WTC11 (cell line): ENCODE results near the gene PRRT1. TPM values are rescaled to one million over a fixed set of nuclear protein-coding genes. Genes with fewer than 3 reads are reported as not detected.

ENCODE experiments used
- ATAC-seq: fragments of 200-7000 bp; cut with Tn5 transposase; 2 replicates; pipeline ENCODE4 v1.10.0; 2021; ENCODE audit warnings: mild to moderate bottlenecking, moderate library complexity
- CTCF ChIA-PET: fragments of 300-600 bp; sonication (Branson Sonifier 250); formaldehyde crosslinking; loops from one replicate; lab custom pipeline; 2021; ENCODE audit warnings: antibody characterized with exemption; lab: Charles Lee
- POLR2A ChIA-PET: fragments of 350-600 bp; sonication (Branson Sonifier 250); formaldehyde crosslinking; loops from one replicate; lab custom pipeline; 2021; ENCODE audit warnings: antibody characterized with exemption; lab: Charles Lee
- DNase-seq: peaks from one replicate; pipeline ENCODE4 v3.0.0; 2021; ENCODE audit warnings: low spot score
- H3K27ac Mint-ChIP-seq: 2 replicates; pipeline ENCODE4 v1.8.0; 2021; ENCODE audit warnings: mixed read lengths
- H3K27me3 Mint-ChIP-seq: 2 replicates; pipeline ENCODE4 v1.8.0; 2021; ENCODE audit warnings: low read depth, mild to moderate bottlenecking, moderate library complexity, mixed read lengths
- H3K36me3 Mint-ChIP-seq: 2 replicates; pipeline ENCODE4 v1.8.0; 2021; ENCODE audit warnings: mixed read lengths
- H3K4me1 Mint-ChIP-seq: 2 replicates; pipeline ENCODE4 v1.8.0; 2022; ENCODE audit warnings: mixed read lengths
- H3K4me3 Mint-ChIP-seq: 2 replicates; pipeline ENCODE4 v1.8.0; 2021; ENCODE audit warnings: mild to moderate bottlenecking, moderate library complexity, mixed read lengths
- H3K9me3 Mint-ChIP-seq: 2 replicates; pipeline ENCODE4 v1.8.0; 2021; ENCODE audit warnings: mixed read lengths
- FOXP1 ChIP-seq: sonication (generic); formaldehyde crosslinking; IDR thresholded peaks from 2 replicates; pipeline ENCODE4 v1.8.0; 2022; ENCODE audit warnings: missing genetic modification reagents, mild to moderate bottlenecking, moderate library complexity, borderline replicate concordance
- GRHL2 ChIP-seq: fragments of 250-450 bp; sonication (Bioruptor Pico); IDR thresholded peaks from 2 replicates; pipeline ENCODE4 v1.8.0; 2022; ENCODE audit warnings: mild to moderate bottlenecking, moderate library complexity; ENCODE audit not compliant: insufficient replicate concordance, severe bottlenecking
- MYBL2 ChIP-seq: sonication (generic); formaldehyde crosslinking; IDR thresholded peaks from 2 replicates; pipeline ENCODE4 v1.8.1; 2023; ENCODE audit warnings: mild to moderate bottlenecking, moderate library complexity, missing genetic modification reagents
- NFYB ChIP-seq: sonication (generic); formaldehyde crosslinking; conservative IDR thresholded peaks from 2 replicates; pipeline ENCODE4 v1.8.0; 2022; ENCODE audit warnings: low read depth, missing genetic modification reagents
- PRRX2 ChIP-seq: fragments of 250-450 bp; sonication (Bioruptor Pico); IDR thresholded peaks from 2 replicates; pipeline ENCODE4 v1.8.0; 2021; ENCODE audit warnings: mild to moderate bottlenecking
- RORB ChIP-seq: fragments of 250-450 bp; sonication (Bioruptor Pico); IDR thresholded peaks from 2 replicates; pipeline ENCODE4 v1.9.0; 2021; ENCODE audit warnings: mild to moderate bottlenecking
- TEAD1 ChIP-seq: sonication (generic); formaldehyde crosslinking; IDR thresholded peaks from 2 replicates; pipeline ENCODE4 v1.8.0; 2022; ENCODE audit warnings: mild to moderate bottlenecking, missing genetic modification reagents
- TP53 ChIP-seq: sonication (generic); formaldehyde crosslinking; IDR thresholded peaks from 2 replicates; pipeline ENCODE4 v1.8.1; 2023; ENCODE audit warnings: mild to moderate bottlenecking, missing genetic modification reagents
- ZNF121 ChIP-seq: sonication (generic); formaldehyde crosslinking; IDR thresholded peaks from 2 replicates; pipeline ENCODE4 v1.8.0; 2023; ENCODE audit warnings: missing genetic modification reagents
- ZNF232 ChIP-seq: sonication (generic); formaldehyde crosslinking; IDR thresholded peaks from 2 replicates; pipeline ENCODE4 v1.8.0; 2022; ENCODE audit warnings: mild to moderate bottlenecking, missing genetic modification reagents
- total RNA-seq: library from RNA; stranded (reverse); gene quantifications from 3 replicates; pipeline ENCODE4 v1.2.3, GENCODE V29; 2021
- TF ChIP-seq, protein P1 (sequence below): sonication (generic); formaldehyde crosslinking; IDR thresholded peaks from 2 replicates; pipeline ENCODE4 v1.8.1; 2022; ENCODE audit warnings: low read depth, mild to moderate bottlenecking, moderate library complexity, missing genetic modification reagents, borderline replicate concordance
- TF ChIP-seq, protein P2 (sequence below): sonication (generic); formaldehyde crosslinking; IDR thresholded peaks from 2 replicates; pipeline ENCODE4 v1.8.1; 2023; ENCODE audit warnings: mild to moderate bottlenecking, missing genetic modification reagents
- TF ChIP-seq, protein P3 (sequence below): sonication (generic); formaldehyde crosslinking; conservative IDR thresholded peaks from 2 replicates; pipeline ENCODE4 v1.8.1; 2023; ENCODE audit warnings: mild to moderate bottlenecking, low read depth, missing genetic modification reagents, moderate library complexity
- TF ChIP-seq, protein P4 (sequence below): sonication (generic); formaldehyde crosslinking; IDR thresholded peaks from 2 replicates; pipeline ENCODE4 v1.8.1; 2023; ENCODE audit warnings: mild to moderate bottlenecking, missing genetic modification reagents, moderate library complexity
- TF ChIP-seq, protein P5 (sequence below): sonication (generic); formaldehyde crosslinking; IDR thresholded peaks from 2 replicates; pipeline ENCODE4 v1.8.0; 2022; ENCODE audit warnings: mild to moderate bottlenecking, missing genetic modification reagents
- TF ChIP-seq, protein P6 (sequence below): sonication (generic); formaldehyde crosslinking; IDR thresholded peaks from 2 replicates; pipeline ENCODE4 v1.8.0; 2022; ENCODE audit warnings: mild to moderate bottlenecking, missing genetic modification reagents

The PRRT1 gene
- total RNA-seq, 1 experiment from 2014 or later, result 1.6 TPM

DNA sequence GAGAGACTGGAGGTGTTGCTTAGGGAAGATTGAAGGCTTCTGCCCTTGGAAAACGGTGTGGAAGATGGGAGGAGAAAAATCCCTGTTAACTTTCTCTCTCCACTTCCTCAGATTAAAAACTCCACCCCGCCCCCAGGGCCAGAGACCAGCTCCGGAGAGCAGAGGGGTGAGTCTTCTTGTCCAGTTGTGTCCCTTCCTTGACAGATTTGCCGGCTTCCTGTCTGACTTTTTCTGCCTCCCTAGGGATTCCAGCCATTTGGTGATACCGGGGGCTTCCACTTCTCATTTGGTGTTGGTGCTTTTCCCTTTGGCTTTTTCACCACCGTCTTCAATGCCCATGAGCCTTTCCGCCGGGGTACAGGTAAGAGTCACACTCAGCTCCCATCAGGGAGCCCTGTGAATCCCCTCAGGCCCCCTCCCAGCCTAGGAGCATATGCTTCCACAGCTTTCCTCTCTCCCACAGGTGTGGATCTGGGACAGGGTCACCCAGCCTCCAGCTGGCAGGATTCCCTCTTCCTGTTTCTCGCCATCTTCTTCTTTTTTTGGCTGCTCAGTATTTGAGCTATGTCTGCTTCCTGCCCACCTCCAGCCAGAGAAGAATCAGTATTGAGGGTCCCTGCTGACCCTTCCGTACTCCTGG is 28.1 kb upstream of the PRRT1 start (continued):
- TF ChIP-seq, protein P1, sequence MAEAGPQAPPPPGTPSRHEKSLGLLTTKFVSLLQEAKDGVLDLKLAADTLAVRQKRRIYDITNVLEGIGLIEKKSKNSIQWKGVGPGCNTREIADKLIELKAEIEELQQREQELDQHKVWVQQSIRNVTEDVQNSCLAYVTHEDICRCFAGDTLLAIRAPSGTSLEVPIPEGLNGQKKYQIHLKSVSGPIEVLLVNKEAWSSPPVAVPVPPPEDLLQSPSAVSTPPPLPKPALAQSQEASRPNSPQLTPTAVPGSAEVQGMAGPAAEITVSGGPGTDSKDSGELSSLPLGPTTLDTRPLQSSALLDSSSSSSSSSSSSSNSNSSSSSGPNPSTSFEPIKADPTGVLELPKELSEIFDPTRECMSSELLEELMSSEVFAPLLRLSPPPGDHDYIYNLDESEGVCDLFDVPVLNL (CRISPR knock-in tag), result no peak
- no peak for TF ChIP-seq PRRX2 (CRISPR knock-in tag)
- no peak for TF ChIP-seq ZNF121 (CRISPR knock-in tag)
- TF ChIP-seq FOXP1 (CRISPR knock-in tag), result no peak
- TF ChIP-seq, protein P2, sequence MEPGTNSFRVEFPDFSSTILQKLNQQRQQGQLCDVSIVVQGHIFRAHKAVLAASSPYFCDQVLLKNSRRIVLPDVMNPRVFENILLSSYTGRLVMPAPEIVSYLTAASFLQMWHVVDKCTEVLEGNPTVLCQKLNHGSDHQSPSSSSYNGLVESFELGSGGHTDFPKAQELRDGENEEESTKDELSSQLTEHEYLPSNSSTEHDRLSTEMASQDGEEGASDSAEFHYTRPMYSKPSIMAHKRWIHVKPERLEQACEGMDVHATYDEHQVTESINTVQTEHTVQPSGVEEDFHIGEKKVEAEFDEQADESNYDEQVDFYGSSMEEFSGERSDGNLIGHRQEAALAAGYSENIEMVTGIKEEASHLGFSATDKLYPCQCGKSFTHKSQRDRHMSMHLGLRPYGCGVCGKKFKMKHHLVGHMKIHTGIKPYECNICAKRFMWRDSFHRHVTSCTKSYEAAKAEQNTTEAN (CRISPR knock-in tag), result no peak
- no peak for TF ChIP-seq TEAD1
- no peak for TF ChIP-seq GRHL2 (CRISPR knock-in tag)
- TF ChIP-seq, protein P3, sequence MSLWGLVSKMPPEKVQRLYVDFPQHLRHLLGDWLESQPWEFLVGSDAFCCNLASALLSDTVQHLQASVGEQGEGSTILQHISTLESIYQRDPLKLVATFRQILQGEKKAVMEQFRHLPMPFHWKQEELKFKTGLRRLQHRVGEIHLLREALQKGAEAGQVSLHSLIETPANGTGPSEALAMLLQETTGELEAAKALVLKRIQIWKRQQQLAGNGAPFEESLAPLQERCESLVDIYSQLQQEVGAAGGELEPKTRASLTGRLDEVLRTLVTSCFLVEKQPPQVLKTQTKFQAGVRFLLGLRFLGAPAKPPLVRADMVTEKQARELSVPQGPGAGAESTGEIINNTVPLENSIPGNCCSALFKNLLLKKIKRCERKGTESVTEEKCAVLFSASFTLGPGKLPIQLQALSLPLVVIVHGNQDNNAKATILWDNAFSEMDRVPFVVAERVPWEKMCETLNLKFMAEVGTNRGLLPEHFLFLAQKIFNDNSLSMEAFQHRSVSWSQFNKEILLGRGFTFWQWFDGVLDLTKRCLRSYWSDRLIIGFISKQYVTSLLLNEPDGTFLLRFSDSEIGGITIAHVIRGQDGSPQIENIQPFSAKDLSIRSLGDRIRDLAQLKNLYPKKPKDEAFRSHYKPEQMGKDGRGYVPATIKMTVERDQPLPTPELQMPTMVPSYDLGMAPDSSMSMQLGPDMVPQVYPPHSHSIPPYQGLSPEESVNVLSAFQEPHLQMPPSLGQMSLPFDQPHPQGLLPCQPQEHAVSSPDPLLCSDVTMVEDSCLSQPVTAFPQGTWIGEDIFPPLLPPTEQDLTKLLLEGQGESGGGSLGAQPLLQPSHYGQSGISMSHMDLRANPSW, result no peak
- TF ChIP-seq, protein P4, sequence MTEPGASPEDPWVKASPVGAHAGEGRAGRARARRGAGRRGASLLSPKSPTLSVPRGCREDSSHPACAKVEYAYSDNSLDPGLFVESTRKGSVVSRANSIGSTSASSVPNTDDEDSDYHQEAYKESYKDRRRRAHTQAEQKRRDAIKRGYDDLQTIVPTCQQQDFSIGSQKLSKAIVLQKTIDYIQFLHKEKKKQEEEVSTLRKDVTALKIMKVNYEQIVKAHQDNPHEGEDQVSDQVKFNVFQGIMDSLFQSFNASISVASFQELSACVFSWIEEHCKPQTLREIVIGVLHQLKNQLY (CRISPR knock-in tag), result no peak
- TF ChIP-seq ZNF232 (CRISPR knock-in tag), result no peak

DNA sequence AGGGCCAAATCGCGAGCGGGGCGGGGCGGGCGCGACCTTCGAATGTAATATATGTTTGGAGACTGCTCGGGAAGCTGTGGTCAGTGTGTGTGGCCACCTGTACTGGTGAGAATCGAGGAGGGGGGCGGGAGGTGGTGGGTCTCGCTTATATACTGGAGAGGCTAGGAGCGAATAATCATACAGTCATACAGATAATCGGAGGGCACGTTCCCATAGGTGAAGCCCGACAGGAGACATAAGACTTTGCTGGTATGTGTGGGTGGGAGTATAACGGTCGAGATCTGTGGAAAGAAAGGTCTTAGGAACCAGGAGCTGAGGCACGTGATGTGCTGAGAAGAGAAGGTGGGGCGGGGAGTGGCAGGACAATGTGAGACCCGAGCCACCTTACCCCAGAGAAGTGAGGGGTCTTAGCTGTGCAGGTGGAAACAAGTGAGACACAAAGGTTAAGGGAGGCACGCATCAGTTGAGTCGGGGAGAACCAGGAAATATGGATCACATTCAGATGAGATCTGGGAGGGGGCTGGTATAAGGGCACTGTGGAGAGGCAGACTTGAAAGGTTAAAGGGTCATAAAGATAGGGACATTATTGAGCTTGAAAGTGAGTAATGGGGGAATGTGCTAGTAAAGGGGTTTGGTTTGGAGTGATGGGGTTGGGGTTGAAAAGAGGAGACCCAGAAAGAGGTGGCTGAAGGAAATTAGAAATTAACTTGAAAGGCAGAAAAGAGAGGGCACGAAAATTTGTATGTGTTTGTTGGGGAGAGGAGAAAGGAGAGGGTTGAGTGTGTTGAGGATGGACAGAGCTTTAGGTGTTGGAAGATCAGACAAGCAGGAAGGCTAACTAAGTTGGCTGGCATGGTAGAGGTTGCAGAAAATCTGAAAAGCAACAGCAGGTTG is 27.1 kb upstream of the PRRT1 start:
- Mint-ChIP-seq H3K9me3 (no peaks in the 10 kb centered on the region), H3K27me3 (no peaks in the 10 kb centered on the region), H3K36me3 (peaks cover 23% of the 10 kb centered on the region), H3K27ac (peak overlapping the region; percentile 98), H3K4me3 (peak overlapping the region; percentile 82), H3K4me1 (peaks cover 32% of the 10 kb centered on the region)
- CTCF ChIA-PET, result interaction anchor here (0.5 to 1.3 kb wide), 3 partner anchors 10 to 64 kb away, joined by 4 to 6 read pairs (median 4); no protein-coding TSS in a partner anchor
- DNase-seq (no peak), ATAC-seq (no peak)
- TF ChIP-seq, protein P5, sequence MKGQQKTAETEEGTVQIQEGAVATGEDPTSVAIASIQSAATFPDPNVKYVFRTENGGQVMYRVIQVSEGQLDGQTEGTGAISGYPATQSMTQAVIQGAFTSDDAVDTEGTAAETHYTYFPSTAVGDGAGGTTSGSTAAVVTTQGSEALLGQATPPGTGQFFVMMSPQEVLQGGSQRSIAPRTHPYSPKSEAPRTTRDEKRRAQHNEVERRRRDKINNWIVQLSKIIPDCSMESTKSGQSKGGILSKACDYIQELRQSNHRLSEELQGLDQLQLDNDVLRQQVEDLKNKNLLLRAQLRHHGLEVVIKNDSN (CRISPR knock-in tag), result peak; percentile 66
- TF ChIP-seq, protein P6, sequence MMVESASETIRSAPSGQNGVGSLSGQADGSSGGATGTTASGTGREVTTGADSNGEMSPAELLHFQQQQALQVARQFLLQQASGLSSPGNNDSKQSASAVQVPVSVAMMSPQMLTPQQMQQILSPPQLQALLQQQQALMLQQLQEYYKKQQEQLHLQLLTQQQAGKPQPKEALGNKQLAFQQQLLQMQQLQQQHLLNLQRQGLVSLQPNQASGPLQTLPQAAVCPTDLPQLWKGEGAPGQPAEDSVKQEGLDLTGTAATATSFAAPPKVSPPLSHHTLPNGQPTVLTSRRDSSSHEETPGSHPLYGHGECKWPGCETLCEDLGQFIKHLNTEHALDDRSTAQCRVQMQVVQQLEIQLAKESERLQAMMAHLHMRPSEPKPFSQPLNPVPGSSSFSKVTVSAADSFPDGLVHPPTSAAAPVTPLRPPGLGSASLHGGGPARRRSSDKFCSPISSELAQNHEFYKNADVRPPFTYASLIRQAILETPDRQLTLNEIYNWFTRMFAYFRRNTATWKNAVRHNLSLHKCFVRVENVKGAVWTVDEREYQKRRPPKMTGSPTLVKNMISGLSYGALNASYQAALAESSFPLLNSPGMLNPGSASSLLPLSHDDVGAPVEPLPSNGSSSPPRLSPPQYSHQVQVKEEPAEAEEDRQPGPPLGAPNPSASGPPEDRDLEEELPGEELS (CRISPR knock-in tag), result 0 out of 2 replicates have a peak, but pooled peaks have one; percentile 6
- TF ChIP-seq RORB (CRISPR knock-in tag), result no peak
- no peak for TF ChIP-seq MYBL2 (CRISPR knock-in tag)
- TF ChIP-seq TP53 (CRISPR knock-in tag), result no peak
- no peak for TF ChIP-seq NFYB (CRISPR knock-in tag)
- POLR2A ChIA-PET, result interaction anchor here (3.7 kb wide), 1 partner anchor 16 kb away, joined by 25 read pairs; no protein-coding TSS in a partner anchor
